ACHN (cell line): ENCODE measurements around the gene PVALB.

Experiments
- DNase-seq: peaks from one replicate; pipeline ENCODE4 v3.0.0-alpha.2; 2015
- in situ Hi-C: cut with HindIII; loops from 2 replicates; pipeline ENCODE4 v1.10.0; 2017; ENCODE audit warnings: low sequenced_read_pairs, low pct_ligation_motif_present, low pct_unique_long_range_greater_than_20kb

PVALB gene

GRCh38 chr22:36822581-36822980, 5.7 kb upstream of the PVALB start:
- in situ Hi-C loops: no loop called here
- no peak for DNase-seq

GRCh38 chr22:36819112-36819511, 2.3 kb upstream of the PVALB start:
- in situ Hi-C loops: no loop called here
- no peak for DNase-seq

GRCh38 chr22:36818010-36818642, 1.3 kb upstream of the PVALB start:
- DNase-seq: no peak
- in situ Hi-C loops: no loop called here

- in situ Hi-C loops: no loop called here
- no peak for DNase-seq
Measured at GRCh38 chr22:36817525-36817848, 652 bp upstream of the PVALB start.

- in situ Hi-C loops: no loop called here
- DNase-seq: no peak
Measured at GRCh38 chr22:36816339-36816635, 548 bp downstream of the PVALB start.

- in situ Hi-C loops: no loop called here
- DNase-seq: no peak
Measured at GRCh38 chr22:36815558-36816338, 1.1 kb downstream of the PVALB start.

- in situ Hi-C loops: no loop called here
- DNase-seq: no peak
Measured at GRCh38 chr22:36814801-36815200, 2.0 kb downstream of the PVALB start.

GRCh38 chr22:36811094-36811800, 5.6 kb downstream of the PVALB start:
- in situ Hi-C loops: no loop called here
- no peak for DNase-seq

GRCh38 chr22:36809351-36809750, 7.5 kb downstream of the PVALB start:
- no peak for DNase-seq
- in situ Hi-C loops: no loop called here

GRCh38 chr22:36808721-36809344, 8.0 kb downstream of the PVALB start:
- no peak for DNase-seq
- in situ Hi-C loops: no loop called here

- DNase-seq: no peak
- in situ Hi-C loops: no loop called here
Measured at GRCh38 chr22:36807627-36808026, 9.2 kb downstream of the PVALB start.

- no peak for DNase-seq
- in situ Hi-C loops: no loop called here
Measured at GRCh38 chr22:36806835-36807234, 10.0 kb downstream of the PVALB start.

- no peak for DNase-seq
- in situ Hi-C loops: no loop called here
Measured at GRCh38 chr22:36803358-36803757, 13.5 kb downstream of the PVALB start.

- in situ Hi-C loops: no loop called here
- DNase-seq: no peak
Measured at GRCh38 chr22:36798674-36799066, 18.2 kb downstream of the PVALB start.

- DNase-seq: no peak
- in situ Hi-C loops: no loop called here
Measured at GRCh38 chr22:36797911-36798673, 18.7 kb downstream of the PVALB start.

GRCh38 chr22:36797374-36797773, 19.5 kb downstream of the PVALB start:
- in situ Hi-C loops: no loop called here
- no peak for DNase-seq

- in situ Hi-C loops: no loop called here
- no peak for DNase-seq
Measured at GRCh38 chr22:36796552-36797175, 20.2 kb downstream of the PVALB start.

GRCh38 chr22:36795633-36796032, 21.2 kb downstream of the PVALB start:
- no peak for DNase-seq
- in situ Hi-C loops: no loop called here
